ENCODE results near the gene CTU2. TPM values are rescaled to one million over a fixed set of nuclear protein-coding genes. Genes with fewer than 3 reads are reported as not detected.

The CTU2 gene
- total RNA-seq, 3 donors from 2014 or later (not counting 1 experiment from before 2014, with no cell fraction given), result 36.6 to 43.3 (median 39.9) TPM

DNA sequence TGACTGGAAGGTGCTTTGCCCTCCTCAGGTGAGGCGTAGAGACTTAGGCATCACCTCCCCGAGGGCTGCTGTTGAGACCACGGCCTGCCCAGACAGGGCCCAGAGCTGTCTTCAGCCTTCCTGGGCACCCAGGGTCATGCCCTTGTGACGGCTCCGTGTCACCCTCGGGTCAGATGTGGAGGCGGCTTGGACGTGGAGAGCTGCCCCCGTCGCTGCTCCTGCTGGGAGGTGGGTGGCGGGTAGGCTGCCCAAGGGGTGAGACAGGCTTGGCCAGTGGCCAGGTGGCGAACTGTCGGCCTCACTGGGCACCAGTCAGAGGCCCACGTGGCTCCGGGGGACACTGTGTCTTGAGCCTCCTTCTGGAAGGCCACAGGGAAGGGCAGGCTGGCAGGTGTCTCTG is 11.1 kb upstream of the CTU2 start:
- H3K27me3 Mint-ChIP-seq (ENCODE audit: low read depth in 2 of 2), result no peaks in the 10 kb centered on the region
- H3K4me1 Mint-ChIP-seq, result peaks cover 21 to 48% of the 10 kb centered on the region in 2 donors
- intact Hi-C loops (cut with micrococcal nuclease), result no loop called here
- Histone ChIP-seq H3K36me3 (ENCODE audit: control insufficient read depth, insufficient read depth, low read length) (peaks cover 52% of the 10 kb centered on the region), H3K4me3 (ENCODE audit: low read length) (no peak overlapping the region), H3K9me3 (ENCODE audit: control insufficient read depth, insufficient read depth, low read length) (no peaks in the 10 kb centered on the region), H3K4me1 (ENCODE audit: control insufficient read depth, insufficient read depth, low read length) (peaks cover 71% of the 10 kb centered on the region), H3K27ac (ENCODE audit: low read length) (no peak overlapping the region), H3K27me3 (ENCODE audit: control insufficient read depth, insufficient read depth, low read length) (no peaks in the 10 kb centered on the region)
- DNase-seq, result no peak
- H3K36me3 Mint-ChIP-seq, result no peaks in the 10 kb centered on the region
- H3K4me3 Mint-ChIP-seq, result no peak overlapping the region
- TF ChIP-seq, protein P1, sequence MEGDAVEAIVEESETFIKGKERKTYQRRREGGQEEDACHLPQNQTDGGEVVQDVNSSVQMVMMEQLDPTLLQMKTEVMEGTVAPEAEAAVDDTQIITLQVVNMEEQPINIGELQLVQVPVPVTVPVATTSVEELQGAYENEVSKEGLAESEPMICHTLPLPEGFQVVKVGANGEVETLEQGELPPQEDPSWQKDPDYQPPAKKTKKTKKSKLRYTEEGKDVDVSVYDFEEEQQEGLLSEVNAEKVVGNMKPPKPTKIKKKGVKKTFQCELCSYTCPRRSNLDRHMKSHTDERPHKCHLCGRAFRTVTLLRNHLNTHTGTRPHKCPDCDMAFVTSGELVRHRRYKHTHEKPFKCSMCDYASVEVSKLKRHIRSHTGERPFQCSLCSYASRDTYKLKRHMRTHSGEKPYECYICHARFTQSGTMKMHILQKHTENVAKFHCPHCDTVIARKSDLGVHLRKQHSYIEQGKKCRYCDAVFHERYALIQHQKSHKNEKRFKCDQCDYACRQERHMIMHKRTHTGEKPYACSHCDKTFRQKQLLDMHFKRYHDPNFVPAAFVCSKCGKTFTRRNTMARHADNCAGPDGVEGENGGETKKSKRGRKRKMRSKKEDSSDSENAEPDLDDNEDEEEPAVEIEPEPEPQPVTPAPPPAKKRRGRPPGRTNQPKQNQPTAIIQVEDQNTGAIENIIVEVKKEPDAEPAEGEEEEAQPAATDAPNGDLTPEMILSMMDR (IDR thresholded peaks at IDR 0.05), result no peak
- no peak for ATAC-seq
- H3K9me3 Mint-ChIP-seq, result no peaks in the 10 kb centered on the region
- no peak overlapping the region for H3K27ac Mint-ChIP-seq
- 88% methylated on average over 15 of the region's 15 CpGs for WGBS (ENCODE audit: insufficient coverage)

GRCh38 chr16:88695753-88696152 is 10.6 kb upstream of the CTU2 start:
- no peaks in the 10 kb centered on the region for H3K9me3 Mint-ChIP-seq
- no peak overlapping the region for H3K4me3 Mint-ChIP-seq
- H3K27ac ChIP-seq (ENCODE audit: low read length), result no peak overlapping the region
- peaks cover 21 to 48% of the 10 kb centered on the region in 2 donors for H3K4me1 Mint-ChIP-seq
- TF ChIP-seq, protein P1 (IDR thresholded peaks at IDR 0.05), result no peak
- peaks cover 71% of the 10 kb centered on the region for H3K4me1 ChIP-seq (ENCODE audit: control insufficient read depth, insufficient read depth, low read length)
- no peak overlapping the region for H3K4me3 ChIP-seq (ENCODE audit: low read length)
- intact Hi-C loops (cut with micrococcal nuclease), result no loop called here
- no peaks in the 10 kb centered on the region for H3K36me3 Mint-ChIP-seq
- no peak overlapping the region for H3K27ac Mint-ChIP-seq
- peaks cover 52% of the 10 kb centered on the region for H3K36me3 ChIP-seq (ENCODE audit: control insufficient read depth, insufficient read depth, low read length)
- ATAC-seq (no peak), DNase-seq (no peak)
- 98% methylated on average over 7 of the region's 7 CpGs for WGBS (ENCODE audit: insufficient coverage)
- no peaks in the 10 kb centered on the region for H3K27me3 Mint-ChIP-seq (ENCODE audit: low read depth in 2 of 2)
- H3K9me3 ChIP-seq (ENCODE audit: control insufficient read depth, insufficient read depth, low read length), result no peaks in the 10 kb centered on the region
- no peaks in the 10 kb centered on the region for H3K27me3 ChIP-seq (ENCODE audit: control insufficient read depth, insufficient read depth, low read length)

GRCh38 chr16:88696441-88696840 is 9.9 kb upstream of the CTU2 start:
- no peak overlapping the region for H3K4me3 Mint-ChIP-seq
- peaks cover 70% of the 10 kb centered on the region for H3K4me1 ChIP-seq (ENCODE audit: control insufficient read depth, insufficient read depth, low read length)
- WGBS (ENCODE audit: insufficient coverage), result 90% methylated on average over 14 of the region's 14 CpGs
- no peak for ATAC-seq
- peaks cover 25 to 50% of the 10 kb centered on the region in 2 donors for H3K4me1 Mint-ChIP-seq
- peak overlapping the region in 1 of 2 donors; percentile 73 for H3K27ac Mint-ChIP-seq
- peaks cover 52% of the 10 kb centered on the region for H3K36me3 ChIP-seq (ENCODE audit: control insufficient read depth, insufficient read depth, low read length)
- H3K27me3 ChIP-seq (ENCODE audit: control insufficient read depth, insufficient read depth, low read length), result no peaks in the 10 kb centered on the region
- intact Hi-C loops (cut with micrococcal nuclease), result no loop called here
- no peak overlapping the region for H3K4me3 ChIP-seq (ENCODE audit: low read length)
- no peak for DNase-seq
- no peaks in the 10 kb centered on the region for H3K9me3 Mint-ChIP-seq
- no peaks in the 10 kb centered on the region for H3K9me3 ChIP-seq (ENCODE audit: control insufficient read depth, insufficient read depth, low read length)
- no peaks in the 10 kb centered on the region for H3K27me3 Mint-ChIP-seq (ENCODE audit: low read depth in 2 of 2)
- no peaks in the 10 kb centered on the region for H3K36me3 Mint-ChIP-seq
- H3K27ac ChIP-seq (ENCODE audit: low read length), result no peak overlapping the region
- TF ChIP-seq, protein P1 (IDR thresholded peaks at IDR 0.05), result no peak

- Mint-ChIP-seq H3K4me3 (peak overlapping the region; percentile 31), H3K9me3 (no peaks in the 10 kb centered on the region), H3K27ac (peak overlapping the region; percentile 73), H3K4me1 (peaks cover 32 to 51% of the 10 kb centered on the region in 2 donors), H3K36me3 (no peaks in the 10 kb centered on the region), H3K27me3 (ENCODE audit: low read depth in 2 of 2) (no peaks in the 10 kb centered on the region)
- ATAC-seq (no peak), DNase-seq (no peak)
- Histone ChIP-seq H3K36me3 (ENCODE audit: control insufficient read depth, insufficient read depth, low read length) (peaks cover 52% of the 10 kb centered on the region), H3K27me3 (ENCODE audit: control insufficient read depth, insufficient read depth, low read length) (no peaks in the 10 kb centered on the region), H3K9me3 (ENCODE audit: control insufficient read depth, insufficient read depth, low read length) (no peaks in the 10 kb centered on the region), H3K4me1 (ENCODE audit: control insufficient read depth, insufficient read depth, low read length) (peaks cover 70% of the 10 kb centered on the region), H3K4me3 (ENCODE audit: low read length) (no peak overlapping the region), H3K27ac (ENCODE audit: low read length) (no peak overlapping the region)
- intact Hi-C loops (cut with micrococcal nuclease), result no loop called here
- 94% methylated on average over 44 of the region's 47 CpGs for WGBS (ENCODE audit: insufficient coverage)
- TF ChIP-seq, protein P1 (IDR thresholded peaks at IDR 0.05), result no peak
These were observed 9.0 kb upstream of the CTU2 start for GRCh38 chr16:88697116-88697830.
